Type B pancreatic cell (in vitro differentiated cells): ENCODE data around the gene HOXA6. TPM values are rescaled to one million over a fixed set of nuclear protein-coding genes. Genes with fewer than 3 reads are reported as not detected.

ENCODE experiments used
- DNase-seq: peaks from one replicate; pipeline ENCODE4 v3.0.0; 2021; ENCODE audit warnings: mixed read lengths; ENCODE audit not compliant: unreplicated experiment; ENCODE audit errors: extremely low spot score
- H3K27ac Mint-ChIP-seq: 2 replicates; pipeline ENCODE4 v1.8.0; 2021; ENCODE audit warnings: mild to moderate bottlenecking, mixed read lengths
- H3K27me3 Mint-ChIP-seq: 2 replicates; pipeline ENCODE4 v1.8.0; 2021; ENCODE audit warnings: mixed read lengths
- H3K36me3 Mint-ChIP-seq: 2 replicates; pipeline ENCODE4 v1.8.0; 2021; ENCODE audit warnings: mixed read lengths
- H3K4me1 Mint-ChIP-seq: one replicate; pipeline ENCODE4 v1.8.0; 2021; ENCODE audit warnings: mixed read lengths; ENCODE audit not compliant: unreplicated experiment
- H3K4me3 Mint-ChIP-seq: 2 replicates; pipeline ENCODE4 v1.8.0; 2021; ENCODE audit warnings: mild to moderate bottlenecking, mixed read lengths
- H3K9me3 Mint-ChIP-seq: 2 replicates; pipeline ENCODE4 v1.8.0; 2021; ENCODE audit warnings: mixed read lengths
- total RNA-seq: library from RNA; stranded (reverse); gene quantifications from 2 replicates; pipeline ENCODE4 v1.2.1, GENCODE V29; 2021; ENCODE audit warnings: low replicate concordance
- TF ChIP-seq, protein P1 (sequence below): fragments of 200-600 bp; sonication (generic); conservative IDR thresholded peaks from 2 replicates; pipeline ENCODE4 v1.5.0; 2021; ENCODE audit warnings: antibody characterized with exemption, mild to moderate bottlenecking

The HOXA6 gene
- total RNA-seq, 1 donor from 2014 or later = 10.9 TPM

DNA sequence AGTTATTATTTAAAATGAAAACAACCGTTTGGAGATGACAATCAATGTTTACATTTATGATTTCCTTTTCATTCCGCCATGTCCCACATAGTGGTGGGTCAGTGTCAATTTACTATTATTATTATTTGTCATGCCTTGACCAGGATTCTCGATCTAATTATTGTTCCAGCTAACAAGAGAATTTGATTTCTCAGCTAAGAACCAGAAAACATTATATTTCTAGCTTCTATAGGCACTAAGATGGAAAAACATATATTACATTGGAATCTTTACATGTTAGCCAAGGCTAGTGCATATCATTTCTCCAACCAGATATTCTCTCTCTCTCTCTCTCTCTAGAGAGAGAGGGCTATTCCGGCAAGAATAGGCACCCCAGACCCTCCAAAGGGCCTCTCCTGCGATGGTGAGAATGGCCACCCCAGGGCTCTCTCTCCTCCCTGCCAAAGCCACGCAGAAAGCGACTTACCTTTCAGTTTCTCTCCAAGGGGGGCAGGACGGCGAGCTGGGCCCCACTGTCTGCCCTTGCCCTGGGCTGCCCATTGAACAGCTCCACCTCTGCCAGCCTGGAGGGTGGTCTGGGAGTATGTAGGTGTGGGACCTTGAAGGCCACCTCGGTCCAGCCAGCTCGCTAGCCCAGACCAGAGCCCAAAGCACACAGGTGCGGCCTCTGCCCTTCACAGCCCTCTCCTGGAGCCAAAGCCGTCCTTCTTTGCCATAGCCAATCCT is 2.4 kb upstream of the HOXA6 start:
- TF ChIP-seq, protein P1, sequence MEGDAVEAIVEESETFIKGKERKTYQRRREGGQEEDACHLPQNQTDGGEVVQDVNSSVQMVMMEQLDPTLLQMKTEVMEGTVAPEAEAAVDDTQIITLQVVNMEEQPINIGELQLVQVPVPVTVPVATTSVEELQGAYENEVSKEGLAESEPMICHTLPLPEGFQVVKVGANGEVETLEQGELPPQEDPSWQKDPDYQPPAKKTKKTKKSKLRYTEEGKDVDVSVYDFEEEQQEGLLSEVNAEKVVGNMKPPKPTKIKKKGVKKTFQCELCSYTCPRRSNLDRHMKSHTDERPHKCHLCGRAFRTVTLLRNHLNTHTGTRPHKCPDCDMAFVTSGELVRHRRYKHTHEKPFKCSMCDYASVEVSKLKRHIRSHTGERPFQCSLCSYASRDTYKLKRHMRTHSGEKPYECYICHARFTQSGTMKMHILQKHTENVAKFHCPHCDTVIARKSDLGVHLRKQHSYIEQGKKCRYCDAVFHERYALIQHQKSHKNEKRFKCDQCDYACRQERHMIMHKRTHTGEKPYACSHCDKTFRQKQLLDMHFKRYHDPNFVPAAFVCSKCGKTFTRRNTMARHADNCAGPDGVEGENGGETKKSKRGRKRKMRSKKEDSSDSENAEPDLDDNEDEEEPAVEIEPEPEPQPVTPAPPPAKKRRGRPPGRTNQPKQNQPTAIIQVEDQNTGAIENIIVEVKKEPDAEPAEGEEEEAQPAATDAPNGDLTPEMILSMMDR = no peak
- Mint-ChIP-seq H3K4me3 (peak overlapping the region; percentile 91), H3K9me3 (no peaks in the 10 kb centered on the region), H3K4me1 (peaks cover 30% of the 10 kb centered on the region), H3K36me3 (peaks cover 18% of the 10 kb centered on the region), H3K27me3 (peaks cover 84% of the 10 kb centered on the region), H3K27ac (peak overlapping the region; percentile 65)
- DNase-seq = no peak

DNA sequence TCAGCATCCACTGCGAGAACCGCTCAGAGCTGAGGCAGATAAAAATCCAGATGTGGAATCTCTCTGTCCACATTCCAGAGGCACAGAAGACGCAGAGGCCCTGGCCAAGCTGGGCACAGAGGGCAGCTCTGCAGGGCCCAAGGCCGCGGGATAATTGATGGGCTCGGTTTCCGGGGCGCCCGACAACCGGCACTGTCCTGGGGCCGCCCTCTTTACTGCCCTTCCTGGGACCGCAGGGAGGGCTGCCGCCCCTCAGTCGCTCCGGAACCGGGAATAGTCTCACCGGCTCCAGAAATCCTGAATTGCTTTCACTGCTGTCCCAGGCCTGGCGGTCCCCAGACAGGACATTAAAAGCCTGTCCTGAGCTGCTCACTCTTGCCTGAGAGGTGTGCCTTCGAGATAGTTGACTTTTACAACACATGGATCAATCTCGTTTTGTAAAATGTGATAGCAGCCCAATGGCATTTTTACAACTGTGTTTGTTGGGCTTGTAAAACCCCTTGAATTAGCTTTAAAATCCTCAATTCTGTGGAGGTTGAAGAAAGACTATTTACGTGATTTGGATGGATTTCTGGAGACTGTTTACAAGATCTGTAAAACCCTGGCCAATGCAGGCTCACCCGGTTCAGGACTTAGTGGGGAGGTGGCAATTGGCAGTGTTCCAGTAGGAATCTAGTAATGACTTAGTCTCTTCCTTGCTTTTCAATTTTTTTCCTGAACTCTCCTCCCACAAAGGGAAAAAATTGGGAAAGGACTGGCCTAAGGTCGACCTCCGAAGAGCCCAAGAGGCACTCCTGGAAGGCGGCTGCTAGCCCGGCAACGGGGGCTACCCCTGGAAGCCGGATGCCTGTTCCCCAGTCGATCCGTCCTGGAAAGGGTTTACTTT is 1.4 kb upstream of the HOXA6 start:
- Mint-ChIP-seq H3K27me3 (peaks cover 82% of the 10 kb centered on the region), H3K27ac (peak overlapping the region; percentile 88), H3K36me3 (peaks cover 15% of the 10 kb centered on the region), H3K9me3 (no peaks in the 10 kb centered on the region), H3K4me1 (peaks cover 31% of the 10 kb centered on the region), H3K4me3 (peak overlapping the region; percentile 91)
- no peak for DNase-seq
- TF ChIP-seq, protein P1 = no peak

DNA sequence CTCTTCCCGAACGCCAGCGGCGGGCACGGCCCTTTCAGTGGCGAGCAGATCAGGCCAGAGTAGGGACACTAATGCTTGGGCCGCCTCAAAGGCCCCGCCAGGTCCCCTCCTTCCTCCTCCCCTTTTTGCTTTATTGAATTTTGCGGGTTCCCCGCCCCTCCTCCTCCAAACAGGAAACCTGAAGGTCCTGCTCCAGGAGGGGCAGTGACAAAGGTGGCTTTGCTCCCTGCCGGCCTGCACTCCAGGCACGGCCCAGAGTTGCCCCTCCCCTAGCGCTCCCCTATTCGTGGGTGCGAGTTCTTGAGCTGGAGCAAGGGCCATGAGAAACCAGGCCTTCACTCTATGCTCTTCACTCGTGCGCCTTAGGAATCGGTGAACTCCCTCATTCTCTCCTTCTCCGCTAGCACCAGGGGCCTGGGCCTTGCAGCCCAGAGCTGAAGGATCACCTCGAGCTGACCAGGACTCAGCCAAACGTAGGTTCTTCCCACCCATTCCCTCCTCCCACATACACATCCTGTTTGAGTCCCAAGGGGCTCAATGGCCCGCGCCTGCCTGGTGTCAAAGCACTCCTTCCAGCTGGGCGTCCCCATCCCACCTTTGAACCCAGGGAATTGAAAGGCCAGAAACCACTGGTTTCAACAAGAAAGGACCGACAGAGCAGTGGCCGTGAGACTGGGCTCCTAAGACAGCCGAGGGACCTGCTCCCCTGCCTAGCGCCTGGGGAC is 619 bp upstream of the HOXA6 start:
- Mint-ChIP-seq H3K9me3 (no peaks in the 10 kb centered on the region), H3K4me1 (peaks cover 34% of the 10 kb centered on the region), H3K36me3 (peaks cover 14% of the 10 kb centered on the region), H3K27me3 (peaks cover 80% of the 10 kb centered on the region), H3K27ac (peak overlapping the region; percentile 88), H3K4me3 (peak overlapping the region; percentile 91)
- no peak for DNase-seq
- TF ChIP-seq, protein P1 = no peak

DNA sequence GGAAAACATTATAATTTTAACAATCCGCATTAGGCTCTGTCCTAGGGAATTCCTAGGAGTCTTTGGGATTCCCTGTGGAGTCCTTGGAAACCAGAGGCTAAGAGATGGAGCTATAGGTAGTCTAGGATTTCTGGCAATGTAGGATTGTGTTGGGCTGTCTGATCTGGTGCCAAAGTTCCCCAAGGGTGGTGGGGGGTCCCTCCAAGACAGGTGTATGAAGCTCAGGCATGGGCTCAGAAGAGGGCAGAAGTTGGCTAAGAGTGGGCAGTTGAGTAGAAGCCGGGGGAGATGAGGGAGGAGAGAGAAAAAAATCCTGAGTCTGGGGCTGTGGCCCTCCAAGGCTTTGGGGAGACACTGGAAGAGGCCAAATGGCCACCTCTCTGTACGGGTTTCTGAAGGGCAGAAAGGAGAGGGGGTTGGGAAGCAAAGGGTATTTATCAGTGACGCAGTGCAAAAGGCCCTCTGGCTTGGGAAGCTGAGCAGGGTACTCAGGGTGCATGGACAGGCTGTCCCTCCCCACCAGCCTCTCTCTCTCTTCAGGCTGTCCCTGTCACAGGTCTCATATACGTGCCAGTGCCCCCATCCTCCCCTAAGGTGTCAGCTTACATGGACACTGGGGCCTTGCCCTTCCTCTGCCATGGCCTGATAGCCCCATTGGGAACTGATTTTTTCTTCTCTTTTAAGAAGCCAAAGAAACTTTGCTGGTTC is 929 bp downstream of the HOXA6 start:
- peaks cover 33% of the 10 kb centered on the region for H3K4me1 Mint-ChIP-seq
- no peaks in the 10 kb centered on the region for H3K9me3 Mint-ChIP-seq
- H3K27me3 Mint-ChIP-seq = peaks cover 75% of the 10 kb centered on the region
- DNase-seq = no peak
- H3K27ac Mint-ChIP-seq = peak overlapping the region; percentile 77
- TF ChIP-seq, protein P1 = no peak
- peak overlapping the region; percentile 99 for H3K4me3 Mint-ChIP-seq
- H3K36me3 Mint-ChIP-seq = peaks cover 22% of the 10 kb centered on the region

DNA sequence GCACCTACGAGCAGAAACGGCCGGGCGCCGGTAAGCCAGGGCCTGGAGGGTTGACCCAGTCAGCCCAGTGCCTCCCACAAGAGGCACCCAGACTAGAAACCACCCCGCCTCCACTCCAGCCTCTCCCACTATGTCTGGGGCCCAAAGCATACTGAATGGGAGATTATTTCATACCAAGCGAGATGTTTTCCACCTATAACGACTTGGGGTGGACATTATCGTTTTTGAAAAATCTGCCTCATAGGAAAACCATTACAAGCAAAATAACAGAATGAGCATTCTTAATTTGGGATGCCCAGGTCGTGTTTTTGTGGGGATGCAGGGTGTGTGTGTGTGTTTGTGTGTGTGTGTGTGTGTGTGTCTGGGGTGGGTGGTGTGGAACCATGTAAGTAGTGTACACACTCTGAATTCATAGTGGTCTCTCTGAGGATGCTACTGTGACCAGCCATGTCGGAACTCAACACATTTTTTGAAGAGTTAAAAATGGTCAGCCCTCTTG is 1.6 kb downstream of the HOXA6 start:
- H3K4me3 Mint-ChIP-seq = peak overlapping the region; percentile 99

More for the DNA sequence above, 1.6 kb downstream of the HOXA6 start:
- H3K27ac Mint-ChIP-seq = peak overlapping the region; percentile 77
- H3K4me1 Mint-ChIP-seq = peaks cover 30% of the 10 kb centered on the region
- H3K36me3 Mint-ChIP-seq = peaks cover 29% of the 10 kb centered on the region
- H3K9me3 Mint-ChIP-seq = no peaks in the 10 kb centered on the region
- H3K27me3 Mint-ChIP-seq = peaks cover 74% of the 10 kb centered on the region
- DNase-seq = no peak
- TF ChIP-seq, protein P1 = no peak
